Uterus (tissue), 4 donors: ENCODE results near the gene ATXN2. TPM values are rescaled to one million over a fixed set of nuclear protein-coding genes. Genes with fewer than 3 reads are reported as not detected.

Source experiments
- DNase-seq, 2 donors: peaks; one replicate each; pipeline ENCODE4 v3.0.0-alpha.2; 2019 to 2020
- H3K27ac ChIP-seq, 2 donors: fragments of 200-600 bp; sonication (generic); 1 replicate in 1 of 2; 2 replicates in 1 of 2; pipeline ENCODE4 v1.5.1; 2016 to 2018
- H3K27me3 ChIP-seq, 2 donors: fragments of 200-600 bp; sonication (generic); one replicate each; pipeline ENCODE4 v1.5.1; 2018 to 2019; ENCODE audit warnings: control low read depth in 1 of 2
- H3K36me3 ChIP-seq, 2 donors: fragments of 200-600 bp; sonication (generic); one replicate each; pipeline ENCODE4 v1.5.1; 2019; ENCODE audit warnings: control low read depth in 1 of 2
- H3K4me1 ChIP-seq, 2 donors: fragments of 200-600 bp; sonication (generic); one replicate each; pipeline ENCODE4 v1.5.1; 2018 to 2019; ENCODE audit warnings: control low read depth in 1 of 2
- H3K4me3 ChIP-seq, 2 donors: fragments of 200-600 bp; sonication (generic); 1 replicate in 1 of 2; 2 replicates in 1 of 2; pipeline ENCODE4 v1.5.1; 2018 to 2019; ENCODE audit warnings: mild to moderate bottlenecking in 1 of 2
- H3K9me3 ChIP-seq, 2 donors: fragments of 200-600 bp; sonication (generic); one replicate each; pipeline ENCODE4 v1.5.1; 2019; ENCODE audit warnings: control low read depth in 1 of 2
- POLR2A ChIP-seq, 2 donors: fragments of 450-650 bp; IDR thresholded peaks; one replicate each; pipeline ENCODE4 v1.6.1; 2016; ENCODE audit warnings: antibody characterized with exemption in 2 of 2, mild to moderate bottlenecking in 1 of 2, moderate library complexity in 1 of 2
- intact Hi-C: fragments of 100-400 bp; cut with DNase I; formaldehyde crosslinking; loops from one replicate; pipeline ENCODE4 v1.15.1; 2023; ENCODE audit warnings: low total_unique reads
- total RNA-seq, 4 donors: library from RNA; depleted of rRNA in 3 of 4; stranded (reverse); fragments of >200 nt in 3 of 4; gene quantifications; one replicate each; pipeline versions ENCODE4 v1.1.0 to v1.2.4, GENCODE V29; 2014 to 2023
- TF ChIP-seq, protein P1 (sequence below), 4 experiments: fragments of 200-600 bp in 2 of 4; fragments of 450-650 bp in 2 of 4; sonication (generic) in 2 of 4; IDR thresholded peaks; one replicate each; pipeline ENCODE4 v1.5.1; 2016 to 2019; ENCODE audit warnings: antibody characterized with exemption in 4 of 4, mild to moderate bottlenecking in 2 of 4, moderate library complexity in 1 of 4
- donor health status: DM: yes; HTN: yes; CAD: no.

ATXN2 gene
- total RNA-seq, 4 donors from 2014 or later = 37.1 to 112 (median 66.0) TPM

DNA sequence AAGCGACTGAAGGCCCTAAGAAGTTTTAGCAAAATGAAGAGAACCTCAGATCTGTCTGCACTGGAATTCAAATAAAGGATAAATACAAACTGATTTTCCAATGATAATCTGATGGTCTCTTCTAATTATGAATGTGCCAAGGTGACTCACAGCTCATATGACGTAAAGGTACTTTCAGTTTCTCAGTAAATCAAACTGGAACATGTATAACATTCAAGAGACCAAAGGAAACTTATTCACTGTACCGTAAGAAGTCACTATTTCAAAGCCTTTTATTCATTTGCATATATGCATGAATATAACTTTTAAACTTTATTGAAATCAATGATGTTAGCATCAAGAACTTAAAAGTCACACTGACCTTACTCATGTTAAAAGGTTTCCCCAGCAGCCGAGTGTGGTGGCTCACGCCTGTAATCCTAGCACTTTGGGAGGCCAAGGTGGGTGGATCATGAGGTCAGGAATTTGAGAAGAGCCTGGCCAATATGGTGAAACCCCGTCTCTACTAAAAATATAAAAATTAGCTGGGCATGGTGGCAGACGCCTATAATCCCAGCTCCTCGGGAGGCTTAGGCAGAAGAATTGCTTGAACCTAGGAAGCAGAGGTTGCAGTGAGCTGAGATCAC, 52.2 kb downstream of the ATXN2 start:
- Histone ChIP-seq H3K9me3 (no peaks in the 10 kb centered on the region), H3K4me3 (no peak overlapping the region), H3K4me1 (no peaks in the 10 kb centered on the region), H3K27me3 (no peaks in the 10 kb centered on the region), H3K36me3 (no peaks in the 10 kb centered on the region), H3K27ac (no peak overlapping the region)
- DNase-seq = no peak
- TF ChIP-seq POLR2A (IDR thresholded peaks at IDR 0.05) = no peak
- TF ChIP-seq, protein P1, sequence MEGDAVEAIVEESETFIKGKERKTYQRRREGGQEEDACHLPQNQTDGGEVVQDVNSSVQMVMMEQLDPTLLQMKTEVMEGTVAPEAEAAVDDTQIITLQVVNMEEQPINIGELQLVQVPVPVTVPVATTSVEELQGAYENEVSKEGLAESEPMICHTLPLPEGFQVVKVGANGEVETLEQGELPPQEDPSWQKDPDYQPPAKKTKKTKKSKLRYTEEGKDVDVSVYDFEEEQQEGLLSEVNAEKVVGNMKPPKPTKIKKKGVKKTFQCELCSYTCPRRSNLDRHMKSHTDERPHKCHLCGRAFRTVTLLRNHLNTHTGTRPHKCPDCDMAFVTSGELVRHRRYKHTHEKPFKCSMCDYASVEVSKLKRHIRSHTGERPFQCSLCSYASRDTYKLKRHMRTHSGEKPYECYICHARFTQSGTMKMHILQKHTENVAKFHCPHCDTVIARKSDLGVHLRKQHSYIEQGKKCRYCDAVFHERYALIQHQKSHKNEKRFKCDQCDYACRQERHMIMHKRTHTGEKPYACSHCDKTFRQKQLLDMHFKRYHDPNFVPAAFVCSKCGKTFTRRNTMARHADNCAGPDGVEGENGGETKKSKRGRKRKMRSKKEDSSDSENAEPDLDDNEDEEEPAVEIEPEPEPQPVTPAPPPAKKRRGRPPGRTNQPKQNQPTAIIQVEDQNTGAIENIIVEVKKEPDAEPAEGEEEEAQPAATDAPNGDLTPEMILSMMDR (IDR thresholded peaks at IDR 0.05) = no peak
- intact Hi-C loops = no loop called here

DNA sequence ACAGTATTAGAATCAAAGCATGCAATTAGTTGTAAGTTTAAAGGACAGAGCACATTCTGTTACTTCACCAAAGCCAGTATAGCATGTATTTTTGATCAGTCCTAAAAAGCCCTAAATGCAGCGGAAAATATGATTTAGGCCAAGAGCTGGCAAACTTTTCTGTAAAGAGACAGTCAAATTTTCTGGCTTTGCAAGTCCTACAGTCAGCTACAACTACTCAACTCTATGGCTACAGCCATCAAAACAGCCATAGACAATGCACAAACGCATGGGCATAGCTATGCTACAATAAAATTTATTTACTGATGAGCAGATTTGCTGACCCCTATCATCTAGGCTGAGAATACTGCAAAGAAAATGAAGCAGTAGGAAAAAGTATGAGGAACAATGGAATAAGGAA, 52.9 kb downstream of the ATXN2 start:
- Histone ChIP-seq H3K27me3 (no peaks in the 10 kb centered on the region), H3K27ac (no peak overlapping the region), H3K36me3 (no peaks in the 10 kb centered on the region), H3K9me3 (no peaks in the 10 kb centered on the region), H3K4me3 (no peak overlapping the region), H3K4me1 (no peaks in the 10 kb centered on the region)
- intact Hi-C loops = no loop called here
- TF ChIP-seq POLR2A (IDR thresholded peaks at IDR 0.05) = no peak
- TF ChIP-seq, protein P1 (IDR thresholded peaks at IDR 0.05) = no peak
- no peak for DNase-seq

DNA sequence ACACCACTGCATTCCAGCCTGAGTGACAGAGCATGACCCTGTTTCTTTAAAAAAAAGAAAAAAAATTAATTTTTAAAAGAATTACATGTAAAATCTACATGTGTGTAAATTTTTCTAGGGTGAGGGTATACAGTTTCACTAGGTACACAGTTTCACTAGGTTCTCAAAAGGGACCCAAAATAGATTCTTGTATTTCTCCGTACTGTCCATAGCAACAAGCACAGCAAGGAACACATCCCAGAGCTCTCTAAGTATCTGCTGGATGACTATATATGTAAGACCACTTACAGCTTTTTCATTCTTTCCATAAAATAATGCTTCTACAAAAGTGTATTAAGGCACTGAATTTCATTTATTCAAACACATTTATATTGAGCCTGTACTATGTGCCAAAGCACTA, 55.1 kb downstream of the ATXN2 start:
- DNase-seq = no peak
- no peak for TF ChIP-seq POLR2A (IDR thresholded peaks at IDR 0.05)
- TF ChIP-seq, protein P1 (IDR thresholded peaks at IDR 0.05) = no peak
- H3K27me3 ChIP-seq = no peaks in the 10 kb centered on the region
- intact Hi-C loops = no loop called here
- no peaks in the 10 kb centered on the region for H3K4me1 ChIP-seq
- H3K27ac ChIP-seq = no peak overlapping the region
- no peak overlapping the region for H3K4me3 ChIP-seq
- H3K9me3 ChIP-seq = no peaks in the 10 kb centered on the region
- H3K36me3 ChIP-seq = no peaks in the 10 kb centered on the region

DNA sequence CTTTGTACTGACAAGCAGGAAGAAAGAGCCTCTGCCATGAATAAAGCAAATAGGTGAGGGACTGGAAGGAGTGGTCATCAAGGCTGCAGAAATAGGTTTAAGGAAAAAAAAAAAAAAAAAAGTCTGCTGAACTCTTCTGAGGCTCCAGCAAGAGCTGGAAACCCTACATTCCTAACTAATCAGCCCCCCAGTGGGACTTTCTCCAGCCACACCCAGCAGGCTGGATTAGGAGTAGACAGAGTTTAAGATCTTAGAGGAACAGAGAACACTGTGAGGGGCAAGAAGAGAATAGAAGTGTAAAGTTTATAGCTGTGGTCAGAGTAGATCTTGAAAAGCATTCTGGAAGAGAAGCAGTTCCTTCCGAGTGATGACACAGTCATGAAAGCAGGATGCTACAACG, 66.4 kb downstream of the ATXN2 start:
- intact Hi-C loops = loop anchor here (10.0 kb wide), 1 partner anchor 898 kb away; no protein-coding TSS in a partner anchor
- no peak for TF ChIP-seq POLR2A (IDR thresholded peaks at IDR 0.05)
- TF ChIP-seq, protein P1 (IDR thresholded peaks at IDR 0.05) = no peak
- no peaks in the 10 kb centered on the region for H3K36me3 ChIP-seq
- H3K4me1 ChIP-seq = no peaks in the 10 kb centered on the region
- no peaks in the 10 kb centered on the region for H3K9me3 ChIP-seq
- no peaks in the 10 kb centered on the region for H3K27me3 ChIP-seq
- H3K27ac ChIP-seq = no peak overlapping the region
- H3K4me3 ChIP-seq = no peak overlapping the region
- DNase-seq = no peak

GRCh38 chr12:111529424-111530368, 69.4 kb downstream of the ATXN2 start:
- Histone ChIP-seq H3K27me3 (no peaks in the 10 kb centered on the region), H3K4me1 (no peaks in the 10 kb centered on the region), H3K36me3 (no peaks in the 10 kb centered on the region), H3K27ac (no peak overlapping the region), H3K9me3 (no peaks in the 10 kb centered on the region), H3K4me3 (no peak overlapping the region)
- TF ChIP-seq, protein P1 (IDR thresholded peaks at IDR 0.05) = peak in 3 of 4 experiments; percentile 38 to 64 (median 56)
- TF ChIP-seq POLR2A (IDR thresholded peaks at IDR 0.05) = no peak
- DNase-seq = peak; percentile 30 to 43
- intact Hi-C loops = loop anchor here (10.0 kb wide), 1 partner anchor 895 kb away; no protein-coding TSS in a partner anchor
